Measurements from ENCODE around the gene STK11. TPM values are rescaled to one million over a fixed set of nuclear protein-coding genes. Genes with fewer than 3 reads are reported as not detected.

STK11 gene
- total RNA-seq, 1 experiment from 2014 or later = 53.0 TPM

GRCh38 chr19:1169921-1170885 lies 35.4 kb upstream of the STK11 start:
- ChIA-PET POLR2A (ENCODE audit: unreplicated experiment) (interaction anchor here (0.7 kb wide), 1 partner anchor 19 kb away, joined by 6 read pairs; no protein-coding TSS in a partner anchor), CTCF (no interaction called here)
- Histone ChIP-seq H3K79me2 (ENCODE audit: low read depth) (peaks cover 86% of the 10 kb centered on the region), H3K9me3 (ENCODE audit: insufficient read depth, low read depth) (no peaks in the 10 kb centered on the region), H3K4me2 (peak overlapping the region; percentile 99), H3K36me3 (ENCODE audit: low read depth) (no peaks in the 10 kb centered on the region), H3K4me3 (peak overlapping the region; percentile 78; the same call in 1 of the 2 replicates), H3K9me2 (ENCODE audit: insufficient read depth) (no peaks in the 10 kb centered on the region), H3K27ac (peak overlapping the region; percentile 84), H2AFZ (no peak overlapping the region), H4K20me1 (ENCODE audit: insufficient read depth) (peaks cover 21% of the 10 kb centered on the region), H3F3A (ENCODE audit: insufficient read depth, low read depth) (peaks cover 48% of the 10 kb centered on the region), H3K27me3 (ENCODE audit: insufficient read depth, low read depth) (no peaks in the 10 kb centered on the region), H3K4me1 (replicated peaks; ENCODE audit: insufficient read depth) (peaks cover 46% of the 10 kb centered on the region)
- TF ChIP-seq EZH2 (IDR thresholded peaks at IDR 0.05; ENCODE audit: low read depth) = no peak
- TF ChIP-seq, protein P1, sequence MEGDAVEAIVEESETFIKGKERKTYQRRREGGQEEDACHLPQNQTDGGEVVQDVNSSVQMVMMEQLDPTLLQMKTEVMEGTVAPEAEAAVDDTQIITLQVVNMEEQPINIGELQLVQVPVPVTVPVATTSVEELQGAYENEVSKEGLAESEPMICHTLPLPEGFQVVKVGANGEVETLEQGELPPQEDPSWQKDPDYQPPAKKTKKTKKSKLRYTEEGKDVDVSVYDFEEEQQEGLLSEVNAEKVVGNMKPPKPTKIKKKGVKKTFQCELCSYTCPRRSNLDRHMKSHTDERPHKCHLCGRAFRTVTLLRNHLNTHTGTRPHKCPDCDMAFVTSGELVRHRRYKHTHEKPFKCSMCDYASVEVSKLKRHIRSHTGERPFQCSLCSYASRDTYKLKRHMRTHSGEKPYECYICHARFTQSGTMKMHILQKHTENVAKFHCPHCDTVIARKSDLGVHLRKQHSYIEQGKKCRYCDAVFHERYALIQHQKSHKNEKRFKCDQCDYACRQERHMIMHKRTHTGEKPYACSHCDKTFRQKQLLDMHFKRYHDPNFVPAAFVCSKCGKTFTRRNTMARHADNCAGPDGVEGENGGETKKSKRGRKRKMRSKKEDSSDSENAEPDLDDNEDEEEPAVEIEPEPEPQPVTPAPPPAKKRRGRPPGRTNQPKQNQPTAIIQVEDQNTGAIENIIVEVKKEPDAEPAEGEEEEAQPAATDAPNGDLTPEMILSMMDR (conservative IDR thresholded peaks at IDR 0.05) = no peak
- DNase-seq = peak; percentile 79 to 85
- intact Hi-C loops (cut with micrococcal nuclease; ENCODE audit: unreplicated experiment) = loop anchor here (2.0 kb wide), 2 partner anchors 15 to 67 kb away; partner anchors contain the start of gene GPX4
- no TSS peak for BruUV-seq (replicated peaks)

DNA sequence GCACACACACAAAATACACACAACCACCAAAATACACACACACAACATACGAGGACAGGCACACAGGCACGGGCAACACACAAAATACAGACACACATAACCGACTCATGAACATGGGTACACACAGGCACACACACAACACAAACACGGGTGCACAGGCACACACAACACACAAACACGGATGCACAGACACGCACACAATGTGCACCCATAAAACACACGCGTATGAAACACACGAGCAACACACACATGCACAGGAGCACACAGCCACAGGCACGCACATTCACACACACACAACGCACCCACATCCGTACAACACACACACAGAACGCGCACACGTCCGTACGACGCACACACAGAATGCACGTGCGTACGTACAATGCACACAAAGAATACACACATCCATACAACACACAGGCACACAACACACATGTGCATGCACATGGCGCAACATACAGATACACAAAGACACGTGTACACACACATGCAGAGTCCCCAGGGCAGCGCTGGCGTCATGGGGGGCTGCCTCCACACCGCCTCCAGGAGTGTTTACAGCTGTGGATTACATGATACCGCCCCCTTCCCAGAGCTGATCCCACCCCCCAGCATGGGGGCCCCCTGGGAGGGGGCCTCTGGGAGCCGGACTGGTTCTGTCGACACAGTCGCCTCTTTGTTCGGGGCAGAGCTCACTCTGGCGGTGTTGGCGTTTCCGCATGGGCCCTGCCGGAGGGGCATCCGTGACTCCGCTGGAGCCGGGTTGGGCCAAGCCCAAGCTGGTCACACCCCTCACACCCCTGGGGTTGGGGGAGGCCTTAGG lies 34.4 kb upstream of the STK11 start:
- H3K27ac ChIP-seq = peak overlapping the region; percentile 84
- POLR2A ChIA-PET (ENCODE audit: unreplicated experiment) = no interaction called here
- peak in 1 of 2 experiments; percentile 53 for DNase-seq
- no TSS peak for BruUV-seq (replicated peaks)
- peak overlapping the region; percentile 78 for H3K4me3 ChIP-seq
- H3K9me3 ChIP-seq (ENCODE audit: insufficient read depth, low read depth) = no peaks in the 10 kb centered on the region
- intact Hi-C loops (cut with micrococcal nuclease; ENCODE audit: unreplicated experiment) = no loop called here
- peaks cover 56% of the 10 kb centered on the region for H3F3A ChIP-seq (ENCODE audit: insufficient read depth, low read depth)
- peaks cover 19% of the 10 kb centered on the region; the same call in 1 of the 2 replicates for H4K20me1 ChIP-seq (ENCODE audit: insufficient read depth)
- peaks cover 77% of the 10 kb centered on the region for H3K79me2 ChIP-seq (ENCODE audit: low read depth)
- no peaks in the 10 kb centered on the region for H3K27me3 ChIP-seq (ENCODE audit: insufficient read depth, low read depth)
- TF ChIP-seq EZH2 (IDR thresholded peaks at IDR 0.05; ENCODE audit: low read depth) = no peak
- TF ChIP-seq, protein P1 (conservative IDR thresholded peaks at IDR 0.05) = no peak
- H3K4me1 ChIP-seq (replicated peaks; ENCODE audit: insufficient read depth) = peaks cover 49% of the 10 kb centered on the region
- CTCF ChIA-PET = no interaction called here
- no peak overlapping the region for H2AFZ ChIP-seq
- H3K9me2 ChIP-seq (ENCODE audit: insufficient read depth) = no peaks in the 10 kb centered on the region
- H3K36me3 ChIP-seq (ENCODE audit: low read depth) = no peaks in the 10 kb centered on the region
- peak overlapping the region; percentile 99 for H3K4me2 ChIP-seq

DNA sequence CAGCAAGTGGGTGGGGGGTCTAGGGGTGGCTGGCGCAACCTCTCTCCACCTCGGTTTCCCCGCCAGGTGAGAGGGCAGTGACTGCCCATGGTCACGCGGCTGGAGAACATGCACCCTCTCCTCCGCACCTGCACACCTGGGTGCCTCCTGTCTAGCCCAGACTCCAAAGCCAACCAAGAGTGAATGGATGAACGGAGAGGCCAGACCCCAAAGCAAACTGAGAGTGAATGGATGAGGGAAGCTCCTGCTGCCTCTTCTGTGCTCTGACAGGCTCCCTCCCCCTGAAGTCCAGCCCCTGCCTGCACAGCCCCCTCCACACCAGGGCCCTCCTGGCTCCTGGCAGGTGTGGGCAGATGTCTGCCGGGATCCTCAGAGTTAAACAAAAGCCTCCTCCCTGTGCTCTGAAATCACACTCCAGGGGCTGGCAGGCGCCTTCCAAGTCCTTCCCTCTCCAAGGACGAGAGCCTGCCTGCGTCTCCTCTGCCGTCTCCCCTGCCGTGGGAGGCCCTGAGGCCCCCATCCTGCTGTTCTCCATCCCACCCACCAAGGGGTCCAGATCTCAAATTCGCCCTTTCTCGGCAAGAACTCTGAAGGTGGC lies 33.7 kb upstream of the STK11 start:
- peak overlapping the region; percentile 78 for H3K4me3 ChIP-seq
- peak in 1 of 2 experiments; percentile 63 for DNase-seq
- TF ChIP-seq EZH2 (IDR thresholded peaks at IDR 0.05; ENCODE audit: low read depth) = no peak
- H3K27ac ChIP-seq = peak overlapping the region; percentile 84
- ChIA-PET POLR2A (ENCODE audit: unreplicated experiment) (interaction anchor here (0.6 kb wide), 1 partner anchor 11 kb away, joined by 9 read pairs; no protein-coding TSS in a partner anchor), CTCF (no interaction called here)
- H3K4me1 ChIP-seq (replicated peaks; ENCODE audit: insufficient read depth) = peaks cover 48% of the 10 kb centered on the region
- no peak overlapping the region for H2AFZ ChIP-seq
- intact Hi-C loops (cut with micrococcal nuclease; ENCODE audit: unreplicated experiment) = no loop called here
- H3K27me3 ChIP-seq (ENCODE audit: insufficient read depth, low read depth) = no peaks in the 10 kb centered on the region
- H3K79me2 ChIP-seq (ENCODE audit: low read depth) = peaks cover 70% of the 10 kb centered on the region
- no peaks in the 10 kb centered on the region for H3K36me3 ChIP-seq (ENCODE audit: low read depth)
- H4K20me1 ChIP-seq (ENCODE audit: insufficient read depth) = peaks cover 13% of the 10 kb centered on the region; the same call in 1 of the 2 replicates
- H3K9me3 ChIP-seq (ENCODE audit: insufficient read depth, low read depth) = no peaks in the 10 kb centered on the region
- no peaks in the 10 kb centered on the region for H3K9me2 ChIP-seq (ENCODE audit: insufficient read depth)
- H3F3A ChIP-seq (ENCODE audit: insufficient read depth, low read depth) = peaks cover 59% of the 10 kb centered on the region
- H3K4me2 ChIP-seq = peak overlapping the region; percentile 99
- BruUV-seq (replicated peaks) = no TSS peak

Data from PC-9 (cell line).